GM18867 (cell line): ENCODE measurements around the gene PGAP3.

Experiments used
- ATAC-seq: cut with Tn5 transposase; IDR thresholded peaks from one replicate; pipeline ENCODE4 v1.9.1; 2021; ENCODE audit warnings: mild to moderate bottlenecking, moderate library complexity; ENCODE audit not compliant: unreplicated experiment

The PGAP3 gene

GRCh38 chr17:39673335-39674081 is 14.3 kb downstream of the PGAP3 start:
- no peak for ATAC-seq

- ATAC-seq = no peak
Measured at GRCh38 chr17:39672522-39673334, 15.1 kb downstream of the PGAP3 start.

GRCh38 chr17:39671651-39672521 is 16.0 kb downstream of the PGAP3 start:
- no peak for ATAC-seq

GRCh38 chr17:39670746-39671145 is 17.1 kb downstream of the PGAP3 start:
- ATAC-seq = no peak

GRCh38 chr17:39669897-39670735 is 17.7 kb downstream of the PGAP3 start:
- no peak for ATAC-seq

GRCh38 chr17:39667945-39668924 is 19.6 kb downstream of the PGAP3 start, which contains the start of gene PNMT:
TSS of gene PNMT (plus strand) at chr17:39668453. CDS start at chr17:39668476, 23 bp downstream.
- no peak for ATAC-seq

- ATAC-seq = no peak
Measured at GRCh38 chr17:39667262-39667944, 20.5 kb downstream of the PGAP3 start.

GRCh38 chr17:39666601-39667261 is 21.1 kb downstream of the PGAP3 start:
- no peak for ATAC-seq

GRCh38 chr17:39666231-39666600 is 21.6 kb downstream of the PGAP3 start:
- ATAC-seq = no peak

- no peak for ATAC-seq
Measured at GRCh38 chr17:39665642-39666224, 22.1 kb downstream of the PGAP3 start.

GRCh38 chr17:39664581-39665561 is 23.0 kb downstream of the PGAP3 start, which contains the start of gene TCAP:
TSS of gene TCAP (plus strand) at chr17:39665349. CDS start at chr17:39665360, 11 bp downstream.
- ATAC-seq = no peak

- no peak for ATAC-seq
Measured at GRCh38 chr17:39663688-39664580, 23.9 kb downstream of the PGAP3 start.

GRCh38 chr17:39663340-39663687 is 24.5 kb downstream of the PGAP3 start:
- no peak for ATAC-seq

GRCh38 chr17:39662551-39663339 is 25.1 kb downstream of the PGAP3 start:
- ATAC-seq = no peak
